Mesendoderm (in vitro differentiated cells): ENCODE data around the gene TBC1D8.

ENCODE experiments used
- DNase-seq: peaks from one replicate; pipeline ENCODE4 v3.0.0; 2013
- H2AK5ac ChIP-seq: 2 replicates; pipeline ENCODE4 v1.6.1; 2013; ENCODE audit warnings: low read length, inconsistent platforms
- H2BK120ac ChIP-seq: 2 replicates; pipeline ENCODE4 v1.6.1; 2013; ENCODE audit warnings: low read depth, mild to moderate bottlenecking, low read length, moderate library complexity, mixed read lengths
- H2BK15ac ChIP-seq: replicated peaks from 2 replicates; pipeline ENCODE4 v1.6.1; 2013; ENCODE audit warnings: low read depth, mild to moderate bottlenecking, moderate library complexity
- H2BK5ac ChIP-seq: 2 replicates; pipeline ENCODE4 v1.6.1; 2013; ENCODE audit warnings: low read length, inconsistent platforms
- H3K18ac ChIP-seq: 2 replicates; pipeline ENCODE4 v1.6.1; 2013; ENCODE audit warnings: mild to moderate bottlenecking, low read length, mixed read lengths
- H3K23ac ChIP-seq: one replicate; pipeline ENCODE4 v1.6.1; 2013; ENCODE audit warnings: low read length
- H3K27ac ChIP-seq: 2 replicates; pipeline ENCODE4 v1.5.1; 2013; ENCODE audit warnings: low read depth, mild to moderate bottlenecking, inconsistent platforms, low read length, moderate library complexity
- H3K27me3 ChIP-seq: 2 replicates; pipeline ENCODE4 v1.6.1; 2013; ENCODE audit warnings: low read length, control low read depth, mild to moderate bottlenecking, inconsistent platforms; ENCODE audit not compliant: insufficient read depth, poor library complexity
- H3K36me3 ChIP-seq: 2 replicates; pipeline ENCODE4 v1.6.1; 2013; ENCODE audit warnings: low read length, inconsistent platforms; ENCODE audit not compliant: control insufficient read depth, insufficient read depth
- H3K4ac ChIP-seq: one replicate; pipeline ENCODE4 v1.6.1; 2013; ENCODE audit warnings: low read depth, mild to moderate bottlenecking, low read length, moderate library complexity
- H3K4me1 ChIP-seq: 2 replicates; pipeline ENCODE4 v1.6.1; 2013; ENCODE audit warnings: low read depth, low read length, inconsistent platforms; ENCODE audit not compliant: control insufficient read depth
- H3K4me2 ChIP-seq: 2 replicates; pipeline ENCODE4 v1.6.1; 2013; ENCODE audit warnings: low read length
- H3K4me3 ChIP-seq: 2 replicates; pipeline ENCODE4 v1.5.1; 2013; ENCODE audit warnings: mild to moderate bottlenecking, low read length
- H3K56ac ChIP-seq: one replicate; pipeline ENCODE4 v1.6.1; 2013; ENCODE audit warnings: low read length
- H3K79me1 ChIP-seq: 2 replicates; pipeline ENCODE4 v1.6.1; 2013; ENCODE audit warnings: low read length, inconsistent platforms
- H3K79me2 ChIP-seq: 2 replicates; pipeline ENCODE4 v1.6.1; 2013; ENCODE audit warnings: mild to moderate bottlenecking, low read length; ENCODE audit not compliant: control insufficient read depth, insufficient read depth
- H3K9ac ChIP-seq: 2 replicates; pipeline ENCODE4 v1.6.1; 2013; ENCODE audit warnings: low read length, inconsistent platforms
- H4K5ac ChIP-seq: one replicate; pipeline ENCODE4 v1.6.1; 2013; ENCODE audit warnings: low read length
- H4K8ac ChIP-seq: one replicate; pipeline ENCODE4 v1.6.1; 2013; ENCODE audit warnings: low read depth, mild to moderate bottlenecking, control low read depth, low read length, moderate library complexity
- WGBS: extraction: QIAGEN DNeasy Blood & Tissue Kit; methylation state at CpG from one replicate; pipeline ENCODE4 v1.1.7; 2013; ENCODE audit warnings: low lambda C conversion rate, missing lambda C conversion rate; ENCODE audit not compliant: insufficient coverage; ENCODE audit errors: extremely low coverage; 5-methylcytosine and 5-hydroxymethylcytosine counted together

TBC1D8 gene

DNA sequence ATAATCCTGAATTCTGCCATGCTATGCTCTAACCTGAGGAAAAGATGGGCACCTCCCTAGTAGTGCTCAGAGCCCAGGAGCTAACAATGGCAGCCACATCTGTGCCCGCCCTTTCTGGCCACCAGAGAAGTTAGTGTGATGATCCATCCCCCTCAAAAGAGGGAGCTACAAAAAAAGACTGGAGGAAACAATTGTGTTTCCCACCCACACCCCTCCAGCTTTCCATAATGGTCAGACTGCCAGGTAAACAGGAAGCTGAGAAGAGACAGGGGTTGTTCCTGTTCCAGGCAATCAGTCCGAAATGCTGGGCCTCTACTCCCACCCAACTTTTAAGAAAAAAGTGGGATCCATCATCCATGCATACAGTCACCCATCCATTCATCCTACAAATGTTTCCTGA is 3.2 kb downstream of the TBC1D8 start:
- Histone ChIP-seq H3K56ac (no peak overlapping the region), H3K4me2 (no peak overlapping the region), H3K79me1 (peaks cover 4% of the 10 kb centered on the region), H3K36me3 (no peaks in the 10 kb centered on the region), H2BK5ac (no peak overlapping the region), H3K79me2 (peaks cover 10% of the 10 kb centered on the region), H4K8ac (no peak overlapping the region), H3K9ac (no peak overlapping the region), H3K4ac (no peak overlapping the region), H3K27me3 (no peaks in the 10 kb centered on the region), H3K4me3 (no peak overlapping the region), H2BK120ac (no peak overlapping the region), H3K27ac (no peak overlapping the region), H2BK15ac (no peak overlapping the region), H3K23ac (no peak overlapping the region), H4K5ac (no peak overlapping the region), H2AK5ac (no peak overlapping the region), H3K18ac (no peak overlapping the region), H3K4me1 (peaks cover 19% of the 10 kb centered on the region)
- WGBS: no CpG with 5 or more reads among the region's 2 CpGs
- DNase-seq: no peak

GRCh38 chr2:101147062-101147461 is 4.1 kb downstream of the TBC1D8 start:
- H2AK5ac ChIP-seq: no peak overlapping the region
- peaks cover 18% of the 10 kb centered on the region for H3K4me1 ChIP-seq
- no peak overlapping the region for H3K18ac ChIP-seq
- no peak overlapping the region for H3K56ac ChIP-seq
- DNase-seq: no peak
- no peak overlapping the region for H3K4me3 ChIP-seq
- H3K4me2 ChIP-seq: no peak overlapping the region
- H3K36me3 ChIP-seq: no peaks in the 10 kb centered on the region
- peaks cover 4% of the 10 kb centered on the region for H3K79me1 ChIP-seq
- H3K27me3 ChIP-seq: no peaks in the 10 kb centered on the region
- H3K23ac ChIP-seq: no peak overlapping the region
- peaks cover 10% of the 10 kb centered on the region for H3K79me2 ChIP-seq
- H2BK5ac ChIP-seq: no peak overlapping the region
- H2BK15ac ChIP-seq: no peak overlapping the region
- no peak overlapping the region for H3K27ac ChIP-seq
- no CpG with 5 or more reads among the region's 11 CpGs for WGBS
- H3K4ac ChIP-seq: no peak overlapping the region
- H4K8ac ChIP-seq: no peak overlapping the region
- H3K9ac ChIP-seq: no peak overlapping the region
- no peak overlapping the region for H4K5ac ChIP-seq
- no peak overlapping the region for H2BK120ac ChIP-seq

GRCh38 chr2:101146535-101146934 is 4.6 kb downstream of the TBC1D8 start:
- no peak overlapping the region for H3K18ac ChIP-seq
- peaks cover 10% of the 10 kb centered on the region for H3K79me2 ChIP-seq
- no peak overlapping the region for H2BK5ac ChIP-seq
- H3K4me1 ChIP-seq: peaks cover 18% of the 10 kb centered on the region
- H4K5ac ChIP-seq: no peak overlapping the region
- no peak overlapping the region for H3K4me2 ChIP-seq
- H3K27me3 ChIP-seq: no peaks in the 10 kb centered on the region
- no peak overlapping the region for H2BK15ac ChIP-seq
- no peak overlapping the region for H2BK120ac ChIP-seq
- no peak overlapping the region for H2AK5ac ChIP-seq
- H3K4ac ChIP-seq: no peak overlapping the region
- H3K27ac ChIP-seq: no peak overlapping the region
- peaks cover 4% of the 10 kb centered on the region for H3K79me1 ChIP-seq
- H3K9ac ChIP-seq: no peak overlapping the region
- DNase-seq: no peak
- H3K36me3 ChIP-seq: no peaks in the 10 kb centered on the region
- H4K8ac ChIP-seq: no peak overlapping the region
- no peak overlapping the region for H3K4me3 ChIP-seq
- WGBS: no CpG with 5 or more reads among the region's 2 CpGs
- H3K23ac ChIP-seq: no peak overlapping the region
- H3K56ac ChIP-seq: no peak overlapping the region

GRCh38 chr2:101145406-101145805 is 5.8 kb downstream of the TBC1D8 start:
- no peak overlapping the region for H3K4me3 ChIP-seq

GRCh38 chr2:101142163-101142562 is 9.0 kb downstream of the TBC1D8 start:
- H2BK15ac ChIP-seq: no peak overlapping the region
- H4K8ac ChIP-seq: no peak overlapping the region
- H3K9ac ChIP-seq: no peak overlapping the region
- no peaks in the 10 kb centered on the region for H3K36me3 ChIP-seq
- H3K4me1 ChIP-seq: peaks cover 6% of the 10 kb centered on the region
- H4K5ac ChIP-seq: no peak overlapping the region
- WGBS: no CpG with 5 or more reads among the region's 2 CpGs
- no peak overlapping the region for H3K4me3 ChIP-seq
- H3K79me2 ChIP-seq: peaks cover 13% of the 10 kb centered on the region
- no peak overlapping the region for H3K56ac ChIP-seq
- H3K18ac ChIP-seq: no peak overlapping the region
- H3K4ac ChIP-seq: no peak overlapping the region
- H2AK5ac ChIP-seq: no peak overlapping the region
- no peak overlapping the region for H2BK5ac ChIP-seq
- no peak for DNase-seq
- no peak overlapping the region for H3K23ac ChIP-seq
- no peaks in the 10 kb centered on the region for H3K27me3 ChIP-seq
- H3K27ac ChIP-seq: no peak overlapping the region
- H3K79me1 ChIP-seq: peaks cover 7% of the 10 kb centered on the region
- H2BK120ac ChIP-seq: no peak overlapping the region
- H3K4me2 ChIP-seq: no peak overlapping the region

More at GRCh38 chr2:101145406-101145805, 5.8 kb downstream of the TBC1D8 start:
- WGBS: no CpG with 5 or more reads among the region's 2 CpGs
- Histone ChIP-seq H4K8ac (no peak overlapping the region), H3K4me2 (no peak overlapping the region), H3K36me3 (no peaks in the 10 kb centered on the region), H3K79me2 (peaks cover 11% of the 10 kb centered on the region), H4K5ac (no peak overlapping the region), H3K27ac (no peak overlapping the region), H3K56ac (no peak overlapping the region), H3K79me1 (peaks cover 4% of the 10 kb centered on the region), H3K4me1 (peaks cover 18% of the 10 kb centered on the region), H3K9ac (no peak overlapping the region), H2BK120ac (no peak overlapping the region), H3K23ac (no peak overlapping the region), H2AK5ac (no peak overlapping the region), H3K4ac (no peak overlapping the region), H2BK5ac (no peak overlapping the region), H2BK15ac (no peak overlapping the region), H3K18ac (no peak overlapping the region), H3K27me3 (no peaks in the 10 kb centered on the region)
- DNase-seq: peak; percentile 81

GRCh38 chr2:101140978-101141655 is 10.1 kb downstream of the TBC1D8 start:
- no peak overlapping the region for H3K23ac ChIP-seq
- H3K27me3 ChIP-seq: no peaks in the 10 kb centered on the region
- H2BK15ac ChIP-seq: no peak overlapping the region
- H3K56ac ChIP-seq: no peak overlapping the region
- no peak overlapping the region for H3K27ac ChIP-seq
- H2BK5ac ChIP-seq: no peak overlapping the region
- WGBS: no CpG with 5 or more reads among the region's 7 CpGs
- H3K79me2 ChIP-seq: peaks cover 13% of the 10 kb centered on the region
- H3K79me1 ChIP-seq: peaks cover 9% of the 10 kb centered on the region
- no peak overlapping the region for H3K4me2 ChIP-seq
- H3K4me3 ChIP-seq: no peak overlapping the region
- H2AK5ac ChIP-seq: no peak overlapping the region
- no peak overlapping the region for H3K9ac ChIP-seq
- DNase-seq: peak; percentile 40
- H2BK120ac ChIP-seq: no peak overlapping the region
- H4K5ac ChIP-seq: no peak overlapping the region
- no peak overlapping the region for H4K8ac ChIP-seq
- peaks cover 6% of the 10 kb centered on the region for H3K4me1 ChIP-seq
- no peak overlapping the region for H3K4ac ChIP-seq
- no peaks in the 10 kb centered on the region for H3K36me3 ChIP-seq
- H3K18ac ChIP-seq: no peak overlapping the region
